SK-N-SH treated with all-trans-retinoic acid at 6 μM for 48 hours (cell line): ENCODE data around the gene PYY.

Experiments
- CREB5 ChIP-seq: fragments of 250-450 bp; sonication (Bioruptor Pico); IDR thresholded peaks from 2 replicates; pipeline ENCODE4 v1.5.1; 2020; ENCODE audit warnings: low read depth, mild to moderate bottlenecking, moderate library complexity
- CSDC2 ChIP-seq: fragments of 250-450 bp; sonication (Bioruptor Pico); IDR thresholded peaks from 2 replicates; pipeline ENCODE4 v1.5.0; 2020; ENCODE audit warnings: mild to moderate bottlenecking, moderate library complexity
- ESRRG ChIP-seq: fragments of 250-450 bp; sonication (Bioruptor Pico); IDR thresholded peaks from 2 replicates; pipeline ENCODE4 v1.6.1; 2021; ENCODE audit warnings: mild to moderate bottlenecking
- OSR1 ChIP-seq: fragments of 250-450 bp; sonication (Bioruptor Pico); IDR thresholded peaks from 2 replicates; pipeline ENCODE4 v1.8.0; 2022; ENCODE audit warnings: moderate library complexity, mild to moderate bottlenecking, inconsistent platforms
- PATZ1 ChIP-seq: fragments of 250-450 bp; sonication (Bioruptor Pico); IDR thresholded peaks from 2 replicates; pipeline ENCODE4 v1.8.0; 2020; ENCODE audit warnings: mild to moderate bottlenecking, moderate library complexity, borderline replicate concordance
- SNAI2 ChIP-seq: fragments of 250-450 bp; sonication (Bioruptor Pico); IDR thresholded peaks from 2 replicates; pipeline ENCODE4 v1.5.0; 2020; ENCODE audit warnings: mild to moderate bottlenecking, moderate library complexity
- TSHZ2 ChIP-seq: fragments of 250-450 bp; sonication (Bioruptor Pico); IDR thresholded peaks from 2 replicates; pipeline ENCODE4 v1.5.0; 2020; ENCODE audit warnings: mild to moderate bottlenecking, moderate library complexity
- ZFP3 ChIP-seq: fragments of 250-450 bp; sonication (Bioruptor Pico); IDR thresholded peaks from 2 replicates; pipeline ENCODE4 v1.5.0; 2020; ENCODE audit warnings: mild to moderate bottlenecking, moderate library complexity
- ZFP30 ChIP-seq: fragments of 450-650 bp; formaldehyde crosslinking; IDR thresholded peaks from 2 replicates; pipeline ENCODE4 v1.5.0; 2022; ENCODE audit warnings: mild to moderate bottlenecking, moderate library complexity

- TF ChIP-seq CSDC2 (CRISPR knock-in tag), result no peak
- TF ChIP-seq TSHZ2 (CRISPR knock-in tag), result no peak
- TF ChIP-seq OSR1 (CRISPR knock-in tag), result no peak
- TF ChIP-seq CREB5, result no peak
- TF ChIP-seq ZFP3 (CRISPR knock-in tag), result no peak
- no peak for TF ChIP-seq SNAI2 (CRISPR knock-in tag)
- no peak for TF ChIP-seq ESRRG (CRISPR knock-in tag)
- no peak for TF ChIP-seq PATZ1 (CRISPR knock-in tag)
- no peak for TF ChIP-seq ZFP30 (CRISPR knock-in tag)
These were observed 25.3 kb upstream of the PYY start for GRCh38 chr17:43979011-43979410.
